Measurements from ENCODE around the gene SVBP.

DNA sequence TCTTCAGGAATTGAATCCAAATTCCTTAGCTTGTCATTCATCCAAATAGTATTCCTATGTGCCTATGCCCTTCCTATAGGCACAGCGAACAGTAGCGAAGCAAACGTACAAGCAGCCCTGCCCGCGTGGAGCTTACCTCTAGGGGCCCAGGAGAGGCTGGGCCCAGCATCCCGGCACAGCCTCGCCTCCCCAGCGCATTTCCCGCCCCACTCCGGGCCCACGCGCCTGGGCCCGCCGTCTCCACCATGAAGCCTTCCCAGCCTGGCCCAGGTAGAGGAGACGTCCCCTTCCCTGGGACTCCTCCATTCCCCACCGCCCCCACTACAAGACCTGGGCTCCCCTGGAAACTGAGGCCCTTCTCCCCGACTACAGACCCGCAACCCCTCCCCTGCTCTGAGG, 32.7 kb downstream of the SVBP start:
- no peak for TF ChIP-seq EZH2phosphoT487 (conservative IDR thresholded peaks at IDR 0.05; ENCODE audit: low read length)
- TF ChIP-seq, protein P1, sequence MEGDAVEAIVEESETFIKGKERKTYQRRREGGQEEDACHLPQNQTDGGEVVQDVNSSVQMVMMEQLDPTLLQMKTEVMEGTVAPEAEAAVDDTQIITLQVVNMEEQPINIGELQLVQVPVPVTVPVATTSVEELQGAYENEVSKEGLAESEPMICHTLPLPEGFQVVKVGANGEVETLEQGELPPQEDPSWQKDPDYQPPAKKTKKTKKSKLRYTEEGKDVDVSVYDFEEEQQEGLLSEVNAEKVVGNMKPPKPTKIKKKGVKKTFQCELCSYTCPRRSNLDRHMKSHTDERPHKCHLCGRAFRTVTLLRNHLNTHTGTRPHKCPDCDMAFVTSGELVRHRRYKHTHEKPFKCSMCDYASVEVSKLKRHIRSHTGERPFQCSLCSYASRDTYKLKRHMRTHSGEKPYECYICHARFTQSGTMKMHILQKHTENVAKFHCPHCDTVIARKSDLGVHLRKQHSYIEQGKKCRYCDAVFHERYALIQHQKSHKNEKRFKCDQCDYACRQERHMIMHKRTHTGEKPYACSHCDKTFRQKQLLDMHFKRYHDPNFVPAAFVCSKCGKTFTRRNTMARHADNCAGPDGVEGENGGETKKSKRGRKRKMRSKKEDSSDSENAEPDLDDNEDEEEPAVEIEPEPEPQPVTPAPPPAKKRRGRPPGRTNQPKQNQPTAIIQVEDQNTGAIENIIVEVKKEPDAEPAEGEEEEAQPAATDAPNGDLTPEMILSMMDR (IDR thresholded peaks at IDR 0.05; ENCODE audit: insufficient read depth, low read length, poor library complexity, severe bottlenecking) = no peak

Data from SU-DHL-6 (cell line).